SW 1271 (cell line): Measurements from ENCODE around the gene PRELID1.
A peak's percentile ranks its signal among the peaks of the same experiment; 100 is the strongest.

Experiments used
- DNase-seq, 2 experiments: peaks; one replicate each; lab custom pipeline; 2025; lab: John Stamatoyannopoulos, UW

The PRELID1 gene

GRCh38 chr5:177314376-177315342 lies 11.1 kb downstream of the PRELID1 start:
- DNase-seq = no peak

- no peak for DNase-seq
These were observed 11.8 kb downstream of the PRELID1 start for GRCh38 chr5:177315411-177315810.

DNA sequence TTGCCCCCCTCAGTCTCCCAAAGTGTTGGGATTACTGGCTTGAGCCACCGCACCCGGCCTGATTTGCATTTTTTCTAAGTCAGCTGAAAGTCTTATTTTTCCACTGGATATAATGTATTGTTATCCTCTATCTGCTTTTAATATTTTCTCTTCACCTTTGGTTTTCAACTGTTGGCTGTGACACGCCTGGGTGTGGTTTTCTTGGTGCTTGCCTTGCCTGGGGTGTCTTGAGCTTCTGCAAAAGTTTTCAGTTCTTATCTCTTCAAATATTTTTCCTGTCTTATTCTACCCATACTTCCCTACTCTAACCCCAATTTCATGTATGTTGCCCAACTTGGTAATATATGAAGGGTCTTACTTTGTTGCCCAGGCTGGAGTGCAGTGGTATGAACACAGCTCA lies 12.4 kb downstream of the PRELID1 start:
- no peak for DNase-seq

GRCh38 chr5:177317959-177318377 lies 14.4 kb downstream of the PRELID1 start:
- peak in 1 of 2 experiments; percentile 73 for DNase-seq

DNA sequence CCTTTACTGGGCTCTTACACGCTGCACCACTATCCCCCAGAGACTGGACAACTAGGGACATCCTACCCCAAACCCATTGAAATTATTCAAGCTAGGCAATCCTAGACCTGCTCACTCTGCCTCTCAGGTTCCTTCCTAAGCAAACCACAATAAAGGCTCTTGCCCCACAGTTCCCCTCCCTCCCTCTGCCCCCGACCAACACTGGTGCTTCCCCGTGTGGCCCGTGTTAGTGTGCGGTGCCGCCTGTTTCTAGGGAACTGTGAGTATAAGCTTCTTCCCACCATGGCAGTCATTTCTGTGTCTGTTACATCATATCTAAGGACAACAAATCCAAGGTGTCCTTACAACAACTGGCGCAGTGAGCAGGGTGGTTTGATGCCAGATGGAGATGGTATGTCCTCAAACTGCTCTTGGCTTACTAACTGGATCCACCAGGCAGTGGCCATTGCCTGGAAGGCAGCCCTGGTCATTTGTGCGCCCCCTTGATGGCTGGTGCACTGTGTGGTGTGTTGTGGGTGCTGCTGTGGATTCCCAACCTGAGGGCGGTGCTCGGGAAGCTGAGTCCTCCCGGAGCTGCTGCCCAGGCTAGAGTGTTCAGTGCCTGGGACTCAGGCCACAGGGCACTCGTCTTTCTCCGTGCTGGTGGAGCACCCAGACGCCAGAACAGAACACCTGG lies 16.5 kb downstream of the PRELID1 start:
- DNase-seq = no peak

- DNase-seq = no peak
These were observed 17.3 kb downstream of the PRELID1 start for GRCh38 chr5:177320879-177321278.

DNA sequence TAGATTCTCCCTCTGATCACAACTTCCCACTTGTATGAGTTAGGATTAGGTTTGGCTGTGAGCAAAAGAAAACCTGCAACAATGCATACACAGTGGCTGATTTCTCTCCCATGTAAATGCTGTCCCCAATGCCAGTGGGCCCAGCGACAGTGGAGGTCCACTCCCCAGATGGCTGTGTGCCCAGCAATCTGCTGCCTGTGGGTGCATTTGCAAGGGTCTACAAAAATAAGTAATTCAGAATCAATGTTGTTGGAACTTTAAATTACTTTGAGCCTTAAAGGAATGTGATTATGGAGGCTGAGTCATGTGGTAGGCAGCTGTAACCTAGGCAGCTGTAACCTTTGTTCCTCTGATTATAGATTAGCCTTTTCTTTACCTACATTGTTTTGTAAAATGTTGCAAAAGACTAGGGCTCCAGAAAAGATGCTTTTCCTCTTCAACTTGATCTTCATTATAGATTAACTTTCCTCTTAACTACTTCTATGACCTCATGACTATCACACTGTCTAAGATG lies 22.3 kb downstream of the PRELID1 start:
- peak in 1 of 2 experiments; percentile 53 for DNase-seq

DNA sequence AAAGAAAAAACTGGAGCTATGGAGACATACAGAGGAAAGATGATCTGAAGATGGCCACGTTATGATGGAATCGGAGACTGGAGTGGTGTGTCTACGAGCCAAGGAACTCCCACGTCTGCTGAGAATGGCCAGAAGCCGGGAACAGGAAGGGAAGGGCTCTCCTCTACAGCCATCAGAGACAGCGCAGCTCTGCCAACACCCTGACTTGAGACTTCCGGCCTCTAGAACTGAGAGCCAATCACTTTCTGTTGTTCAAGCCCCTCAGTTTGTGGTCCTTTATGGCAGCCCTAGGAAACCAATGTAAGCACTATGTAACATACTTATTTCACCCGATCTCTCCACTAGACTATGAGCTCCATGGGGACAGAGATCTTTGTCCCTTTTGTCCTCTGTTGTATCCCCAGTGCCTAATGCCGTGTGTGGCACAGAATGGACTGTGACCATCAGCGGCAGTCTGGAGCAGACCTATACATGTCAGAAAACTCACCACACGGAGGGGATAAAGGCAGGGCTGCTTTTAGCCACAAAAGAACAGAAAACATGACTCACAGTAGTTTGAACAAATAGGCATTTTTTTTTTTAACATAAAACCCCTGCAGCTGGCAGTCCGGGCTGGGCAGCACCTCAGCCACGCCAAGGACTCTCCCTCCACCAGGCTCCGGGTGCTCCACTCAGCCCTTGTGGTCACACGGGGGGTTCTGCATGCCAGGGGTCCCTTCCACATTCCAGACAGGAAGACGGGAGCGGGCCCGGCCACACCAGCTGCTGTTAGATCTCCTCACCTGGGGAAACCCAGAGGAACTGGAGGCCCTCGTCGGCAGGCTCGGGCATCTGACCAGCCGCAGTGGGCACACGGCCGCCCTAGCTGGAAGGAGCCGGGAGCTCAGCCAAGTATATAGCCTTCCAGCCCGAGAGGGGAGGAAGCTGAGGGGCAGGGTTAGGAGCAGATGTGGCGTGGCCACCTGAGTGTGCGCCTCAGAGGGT lies 24.2 kb downstream of the PRELID1 start:
- no peak for DNase-seq

DNA sequence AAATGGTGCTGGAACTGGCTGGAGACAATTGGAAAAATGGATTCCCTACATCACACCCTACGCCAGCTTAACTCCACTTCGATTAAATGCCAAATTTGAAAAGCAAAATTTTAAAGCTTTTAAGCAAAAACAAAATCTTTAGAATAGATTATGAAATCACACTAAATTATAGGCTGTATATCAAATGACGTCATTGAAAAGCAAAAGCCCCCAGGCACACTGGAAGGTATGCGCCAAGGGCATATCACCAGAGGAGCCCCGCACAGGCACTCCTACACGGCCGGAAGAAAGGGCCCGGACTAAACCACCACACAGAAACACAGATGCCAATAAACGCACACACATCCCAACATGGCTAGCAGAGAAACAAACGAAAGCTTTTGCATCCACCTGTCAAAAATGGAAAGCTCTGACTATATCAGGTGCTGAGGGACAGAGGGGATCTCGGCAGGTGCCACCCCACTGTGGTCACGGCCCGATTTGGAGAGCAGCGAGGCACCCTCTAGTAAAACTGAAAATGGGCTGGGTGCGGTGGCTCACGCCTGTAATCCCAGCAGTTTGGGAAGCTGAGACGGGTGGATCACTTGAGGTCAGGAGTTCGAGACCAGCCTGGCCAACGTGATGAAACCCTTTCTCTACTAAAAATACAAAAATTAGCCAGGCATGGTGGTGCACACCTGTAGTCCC lies 25.1 kb downstream of the PRELID1 start:
- no peak for DNase-seq

DNA sequence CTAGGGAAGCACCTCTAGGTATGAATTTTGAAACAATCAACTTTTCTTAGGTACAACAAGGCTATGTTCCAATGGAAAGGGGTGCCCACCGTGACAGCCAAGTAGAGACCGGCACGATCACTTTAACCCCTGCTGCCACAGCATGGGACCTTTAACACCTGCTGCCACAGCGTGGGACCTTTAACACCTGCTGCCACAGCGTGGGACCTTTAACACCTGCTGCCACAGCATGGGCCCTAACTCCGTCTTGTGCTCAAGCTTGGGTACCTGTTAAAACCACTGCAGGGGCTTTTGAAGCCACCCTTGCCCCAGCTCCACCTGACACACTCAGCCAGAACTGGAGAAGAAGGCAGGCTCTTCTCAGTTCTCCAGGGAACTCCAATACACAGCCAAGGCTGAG lies 26.3 kb downstream of the PRELID1 start:
- DNase-seq = no peak

- no peak for DNase-seq
These were observed 27.6 kb downstream of the PRELID1 start for GRCh38 chr5:177330991-177331842.

GRCh38 chr5:177332031-177332895 lies 28.7 kb downstream of the PRELID1 start:
- DNase-seq = no peak

- DNase-seq = no peak
These were observed 29.3 kb downstream of the PRELID1 start for GRCh38 chr5:177332896-177333260.

DNA sequence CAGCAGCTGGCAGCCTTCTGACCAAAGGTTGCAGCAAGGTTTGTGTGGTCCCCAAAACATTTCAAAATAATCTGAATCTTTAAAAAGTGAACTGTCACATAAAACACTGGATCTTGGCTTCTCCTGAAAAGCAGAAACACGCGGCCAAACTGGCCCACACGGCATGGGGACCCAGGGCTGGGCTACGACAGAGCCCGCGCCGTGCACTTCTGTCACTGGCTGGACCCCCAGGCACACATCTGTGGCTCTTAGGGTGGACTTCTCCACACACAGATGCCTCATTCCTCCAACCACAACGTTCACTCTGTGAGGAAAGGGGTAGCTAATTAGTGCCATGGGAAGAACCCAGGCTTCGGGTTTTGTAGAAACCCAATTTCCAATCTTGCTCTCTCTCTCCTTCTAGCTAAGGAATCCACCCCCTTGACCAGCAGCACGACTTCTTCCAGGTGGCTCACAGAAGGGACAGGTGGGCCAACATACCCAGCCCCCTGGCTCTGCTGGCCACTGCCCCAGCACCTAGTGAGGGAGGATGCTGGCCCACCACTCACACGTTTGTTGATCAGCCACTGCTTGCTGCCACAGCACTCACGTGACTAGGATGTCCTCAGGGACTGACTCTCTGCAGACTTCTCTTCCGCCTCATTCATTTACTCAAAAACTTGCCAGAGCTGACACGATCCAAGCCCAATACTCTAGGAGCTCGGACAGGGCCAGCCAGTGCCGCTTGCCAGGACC lies 30.0 kb downstream of the PRELID1 start:
- no peak for DNase-seq

GRCh38 chr5:177334155-177334551 lies 30.6 kb downstream of the PRELID1 start:
- DNase-seq = no peak

DNA sequence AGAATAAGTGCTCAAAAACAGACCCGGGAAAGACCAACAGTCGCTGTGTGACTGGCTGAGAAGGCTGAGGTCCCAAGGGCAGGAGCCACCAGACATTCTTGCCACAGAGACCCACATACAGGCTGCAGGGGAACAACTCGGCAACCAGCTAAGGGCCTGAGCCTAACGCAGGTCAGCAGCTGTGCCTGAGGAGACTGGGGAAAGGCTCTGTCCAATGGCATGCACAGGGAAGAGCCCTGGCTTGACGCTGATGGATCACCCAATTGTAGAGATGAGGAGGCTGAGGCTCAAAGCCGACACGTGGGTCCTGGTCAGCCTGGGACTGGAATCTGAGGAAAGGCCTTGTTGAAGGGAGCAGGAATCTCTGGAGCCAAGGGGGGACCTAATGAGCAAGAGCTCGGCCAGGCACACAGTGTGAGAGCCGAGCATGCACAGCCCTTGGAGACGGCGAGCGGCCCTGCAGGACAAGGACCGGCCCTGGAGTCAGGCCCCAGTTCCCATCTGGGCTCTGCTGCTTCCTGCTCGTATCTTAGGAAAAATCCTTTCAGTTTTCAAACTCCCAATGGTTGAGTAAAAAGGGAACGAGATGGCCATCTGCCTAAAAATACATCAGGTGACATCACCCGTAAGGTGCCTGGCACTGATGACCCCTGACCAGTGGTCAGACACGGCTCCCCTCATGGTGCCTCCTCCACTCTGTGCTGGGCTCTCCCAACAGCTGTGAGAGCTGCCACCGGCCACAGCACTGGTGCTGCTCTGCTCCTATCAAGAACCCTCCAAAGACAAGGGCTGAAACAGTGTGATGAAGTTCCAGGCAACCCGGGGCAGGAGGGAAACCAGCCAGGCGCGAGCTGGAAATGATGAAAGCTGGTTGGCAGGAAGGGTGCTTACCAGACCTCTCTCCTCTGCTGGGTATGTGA lies 31.4 kb downstream of the PRELID1 start:
- DNase-seq = no peak

- DNase-seq = no peak
These were observed 32.1 kb downstream of the PRELID1 start for GRCh38 chr5:177335701-177336065.
